Activated B cell treated with CpG ODN at 0.5 μM for 24 hours (primary cell): ENCODE results near the gene PCSK2. TPM values are rescaled to one million over a fixed set of nuclear protein-coding genes. Genes with fewer than 3 reads are reported as not detected.

ENCODE experiments used
- ATAC-seq: fragments of 200-7000 bp; cut with Tn5 transposase; one replicate; pipeline ENCODE4 v1.10.0; 2021; ENCODE audit warnings: low read depth, mild to moderate bottlenecking, moderate library complexity
- CTCF ChIA-PET: fragments of 350-600 bp; sonication (Branson Sonifier 250); formaldehyde crosslinking; loops from one replicate; lab custom pipeline; 2021; ENCODE audit warnings: antibody characterized with exemption; lab: Charles Lee
- POLR2A ChIA-PET: fragments of 350-600 bp; sonication (Branson Sonifier 250); formaldehyde crosslinking; loops from one replicate; lab custom pipeline; 2021; ENCODE audit warnings: antibody characterized with exemption; lab: Charles Lee
- DNase-seq: peaks from one replicate; pipeline ENCODE4 v3.0.0; 2022
- H3K27ac Mint-ChIP-seq: one replicate; pipeline ENCODE4 v1.8.0; 2020; ENCODE audit warnings: mixed read lengths
- H3K27me3 Mint-ChIP-seq: one replicate; pipeline ENCODE4 v1.8.0; 2021; ENCODE audit warnings: mixed read lengths
- H3K36me3 Mint-ChIP-seq: one replicate; pipeline ENCODE4 v1.8.0; 2021; ENCODE audit warnings: low read depth, mixed read lengths
- H3K4me1 Mint-ChIP-seq: one replicate; pipeline ENCODE4 v1.8.0; 2021; ENCODE audit warnings: mixed read lengths
- H3K4me3 Mint-ChIP-seq: one replicate; pipeline ENCODE4 v1.8.0; 2020; ENCODE audit warnings: mild to moderate bottlenecking, mixed read lengths
- H3K9me3 Mint-ChIP-seq: one replicate; pipeline ENCODE4 v1.8.0; 2020; ENCODE audit warnings: mixed read lengths
- CTCF ChIP-seq: fragments of 200-600 bp; IDR thresholded peaks from one replicate; pipeline ENCODE4 v1.8.0; 2022; ENCODE audit warnings: antibody characterized with exemption, mild to moderate bottlenecking
- intact Hi-C: fragments of 100-400 bp; cut with micrococcal nuclease; formaldehyde crosslinking; loops from one replicate; pipeline ENCODE4 v1.15.1; 2024
- total RNA-seq: library from RNA; stranded (reverse); gene quantifications from 2 replicates; pipeline ENCODE4 v1.2.3, GENCODE V29; 2022

Gene PCSK2
- total RNA-seq, 1 donor from 2014 or later: not detected

GRCh38 chr20:17518339-17519052 lies 291.7 kb downstream of the PCSK2 start:
- POLR2A ChIA-PET: no interaction called here
- Mint-ChIP-seq H3K4me3 (no peak overlapping the region), H3K27me3 (peaks cover 20% of the 10 kb centered on the region), H3K9me3 (no peaks in the 10 kb centered on the region), H3K36me3 (no peaks in the 10 kb centered on the region), H3K27ac (no peak overlapping the region), H3K4me1 (no peaks in the 10 kb centered on the region)
- no peak for TF ChIP-seq CTCF
- CTCF ChIA-PET: no interaction called here
- ATAC-seq (no peak), DNase-seq (no peak)
- intact Hi-C loops: no loop called here

GRCh38 chr20:17519606-17520285 lies 292.9 kb downstream of the PCSK2 start:
- Mint-ChIP-seq H3K27me3 (peaks cover 18% of the 10 kb centered on the region), H3K4me1 (no peaks in the 10 kb centered on the region), H3K27ac (no peak overlapping the region), H3K9me3 (no peaks in the 10 kb centered on the region), H3K4me3 (no peak overlapping the region), H3K36me3 (no peaks in the 10 kb centered on the region)
- ATAC-seq (no peak), DNase-seq (no peak)
- TF ChIP-seq CTCF: no peak
- ChIA-PET CTCF (no interaction called here), POLR2A (no interaction called here)
- intact Hi-C loops: no loop called here

GRCh38 chr20:17520583-17520982 lies 293.7 kb downstream of the PCSK2 start:
- Mint-ChIP-seq H3K27ac (no peak overlapping the region), H3K9me3 (no peaks in the 10 kb centered on the region), H3K4me3 (no peak overlapping the region), H3K36me3 (no peaks in the 10 kb centered on the region), H3K27me3 (peaks cover 16% of the 10 kb centered on the region), H3K4me1 (no peaks in the 10 kb centered on the region)
- POLR2A ChIA-PET: no interaction called here
- intact Hi-C loops: no loop called here
- DNase-seq (no peak), ATAC-seq (no peak)
- CTCF ChIA-PET: no interaction called here
- no peak for TF ChIP-seq CTCF

GRCh38 chr20:17522528-17522927 lies 295.7 kb downstream of the PCSK2 start:
- peaks cover 14% of the 10 kb centered on the region for H3K27me3 Mint-ChIP-seq
- no peaks in the 10 kb centered on the region for H3K36me3 Mint-ChIP-seq
- no peaks in the 10 kb centered on the region for H3K9me3 Mint-ChIP-seq
- no peaks in the 10 kb centered on the region for H3K4me1 Mint-ChIP-seq
- ATAC-seq: no peak
- H3K4me3 Mint-ChIP-seq: no peak overlapping the region
- H3K27ac Mint-ChIP-seq: no peak overlapping the region
- TF ChIP-seq CTCF: no peak
- intact Hi-C loops: no loop called here
- ChIA-PET POLR2A (no interaction called here), CTCF (interaction anchor here (1.0 kb wide), 1 partner anchor 26 kb away, joined by 3 read pairs; no protein-coding TSS in a partner anchor)
- DNase-seq: no peak

- DNase-seq (no peak), ATAC-seq (no peak)
- Mint-ChIP-seq H3K9me3 (no peaks in the 10 kb centered on the region), H3K27ac (no peak overlapping the region), H3K27me3 (peaks cover 15% of the 10 kb centered on the region), H3K4me1 (no peaks in the 10 kb centered on the region), H3K36me3 (no peaks in the 10 kb centered on the region), H3K4me3 (no peak overlapping the region)
- ChIA-PET POLR2A (no interaction called here), CTCF (interaction anchor here (1.0 kb wide), 1 partner anchor 27 kb away, joined by 3 read pairs; no protein-coding TSS in a partner anchor)
- TF ChIP-seq CTCF: no peak
- intact Hi-C loops: no loop called here
Observed at GRCh38 chr20:17523326-17523725, 296.5 kb downstream of the PCSK2 start.
